HepG2 (cell line): ENCODE results near the gene ORMDL3. TPM values are rescaled to one million over a fixed set of nuclear protein-coding genes. Genes with fewer than 3 reads are reported as not detected.

Experiments used
- ARNTL ChIP-seq: sonication (generic); formaldehyde crosslinking; IDR thresholded peaks from 2 replicates; pipeline ENCODE4 v1.4.0; 2020; ENCODE audit warnings: mild to moderate bottlenecking, missing genetic modification reagents
- ATRX ChIP-seq: sonication (generic); formaldehyde crosslinking; IDR thresholded peaks from 2 replicates; pipeline ENCODE4 v1.4.0; 2020; ENCODE audit warnings: missing genetic modification reagents, borderline replicate concordance
- BORCS8-MEF2B ChIP-seq: sonication (generic); formaldehyde crosslinking; IDR thresholded peaks from 2 replicates; pipeline ENCODE4 v1.8.0; 2022; ENCODE audit warnings: mild to moderate bottlenecking, missing genetic modification reagents
- FOSL2 ChIP-seq: sonication (generic); formaldehyde crosslinking; IDR thresholded peaks from 2 replicates; pipeline ENCODE4 v1.4.0; 2020; ENCODE audit warnings: missing genetic modification reagents
- FOXA1 ChIP-seq, 2 experiments: fragments of 450-650 bp in 1 of 2; sonication (generic) in 1 of 2; formaldehyde crosslinking in 1 of 2; IDR thresholded peaks; 2 replicates each; pipeline versions ENCODE4 v1.4.0 to v1.6.1; 2016 to 2020; ENCODE audit warnings: missing genetic modification reagents in 1 of 2
- IRF2 ChIP-seq: IDR thresholded peaks from 2 replicates; pipeline ENCODE4 v1.6.1; 2018; ENCODE audit warnings: missing genetic modification reagents, missing compliant biosample characterization
- KDM6A ChIP-seq: IDR thresholded peaks from 2 replicates; pipeline ENCODE4 v1.6.1; 2016; ENCODE audit warnings: low read depth
- MZF1 ChIP-seq: sonication (generic); formaldehyde crosslinking; IDR thresholded peaks from 2 replicates; pipeline ENCODE4 v1.8.1; 2023; ENCODE audit warnings: mild to moderate bottlenecking, missing genetic modification reagents, borderline replicate concordance
- NCOR1 ChIP-seq: fragments of 200-600 bp; sonication (generic); IDR thresholded peaks from 2 replicates; pipeline ENCODE4 v1.7.0; 2017; ENCODE audit warnings: antibody characterized with exemption, low read length, borderline replicate concordance
- NFRKB ChIP-seq: fragments of 450-650 bp; IDR thresholded peaks from 2 replicates; pipeline ENCODE4 v1.6.1; 2017
- PAX8 ChIP-seq: sonication (generic); formaldehyde crosslinking; IDR thresholded peaks from 2 replicates; pipeline ENCODE4 v1.8.0; 2022; ENCODE audit warnings: mild to moderate bottlenecking, missing genetic modification reagents, borderline replicate concordance
- SRF ChIP-seq: IDR thresholded peaks from 2 replicates; pipeline ENCODE4 v1.6.1; 2011; ENCODE audit warnings: mild to moderate bottlenecking, low read depth, low read length, moderate library complexity
- THRA ChIP-seq: sonication (generic); formaldehyde crosslinking; IDR thresholded peaks from 2 replicates; pipeline ENCODE4 v1.4.0; 2020; ENCODE audit warnings: missing genetic modification reagents, borderline replicate concordance
- ZFP1 ChIP-seq: IDR thresholded peaks from 2 replicates; pipeline ENCODE4 v1.6.1; 2016
- ZMYM3 ChIP-seq: sonication (generic); formaldehyde crosslinking; IDR thresholded peaks from 2 replicates; pipeline ENCODE4 v1.5.1; 2020; ENCODE audit warnings: mild to moderate bottlenecking, missing genetic modification reagents
- ZNF121 ChIP-seq: sonication (generic); formaldehyde crosslinking; IDR thresholded peaks from 2 replicates; pipeline ENCODE4 v1.5.0; 2020; ENCODE audit warnings: mild to moderate bottlenecking, missing genetic modification reagents
- ZNF160 ChIP-seq: sonication (generic); formaldehyde crosslinking; IDR thresholded peaks from 2 replicates; pipeline ENCODE4 v1.8.0; 2022; ENCODE audit warnings: mild to moderate bottlenecking, inconsistent platforms, missing genetic modification reagents
- ZNF224 ChIP-seq: sonication (generic); formaldehyde crosslinking; IDR thresholded peaks from 2 replicates; pipeline ENCODE4 v1.5.0; 2020; ENCODE audit warnings: mild to moderate bottlenecking, missing genetic modification reagents
- ZNF335 ChIP-seq: sonication (generic); formaldehyde crosslinking; IDR thresholded peaks from 2 replicates; pipeline ENCODE4 v1.4.0; 2020; ENCODE audit warnings: missing genetic modification reagents
- ZNF709 ChIP-seq: sonication (generic); formaldehyde crosslinking; IDR thresholded peaks from 2 replicates; pipeline ENCODE4 v1.5.0; 2020; ENCODE audit warnings: mild to moderate bottlenecking, missing genetic modification reagents
- ZNF850 ChIP-seq: sonication (generic); formaldehyde crosslinking; conservative IDR thresholded peaks from 2 replicates; pipeline ENCODE4 v1.9.0; 2021; ENCODE audit warnings: mild to moderate bottlenecking, missing genetic modification reagents
- polyA plus RNA-seq, 8 experiments: library from polyadenylated mRNA; depleted of rRNA in 3 of 8; stranded (reverse) in 7 of 8; unstranded in 1 of 8; fragments of >200 nt; fragmentation: Illumina TruSeq in 4 of 8; extraction: Trizol in 4 of 8; gene quantifications; 2 replicates each; pipeline versions ENCODE4 v1.2.1 to v1.2.3, GENCODE V29; 2011 to 2016; ENCODE audit warnings: low read depth in 4 of 8, missing spikeins in 1 of 8, mixed read lengths in 1 of 8; ENCODE audit not compliant: insufficient read depth in 1 of 8
- total RNA-seq, 5 experiments: library from RNA; depleted of rRNA; stranded (reverse); fragments of >200 nt; fragmentation: Illumina TruSeq; extraction: Trizol; gene quantifications; 2 replicates each; pipeline ENCODE4 v1.2.3, GENCODE V29; 2016; ENCODE audit warnings: low read depth in 1 of 5
- TF ChIP-seq, protein P1 (sequence below): sonication (generic); formaldehyde crosslinking; conservative IDR thresholded peaks from 2 replicates; pipeline ENCODE4 v1.8.0; 2022; ENCODE audit warnings: missing genetic modification reagents
- TF ChIP-seq, protein P2 (sequence below): sonication (generic); formaldehyde crosslinking; IDR thresholded peaks from 2 replicates; pipeline ENCODE4 v1.8.0; 2022; ENCODE audit warnings: missing genetic modification reagents, low read depth, mild to moderate bottlenecking, borderline replicate concordance
- TF ChIP-seq, protein P3 (sequence below): sonication (generic); formaldehyde crosslinking; IDR thresholded peaks from 2 replicates; pipeline ENCODE4 v1.4.0; 2020; ENCODE audit warnings: missing genetic modification reagents, borderline replicate concordance

ORMDL3 gene
- total and polyA plus RNA-seq, 2 of the 13 experiments (the other 11 are each of a cell fraction or from before 2014, with no cell fraction given): 181 to 384 TPM

GRCh38 chr17:39929646-39930407, 2.4 kb upstream of the ORMDL3 start (continued):
- TF ChIP-seq ZNF224 (CRISPR knock-in tag) (no peak), FOSL2 (CRISPR knock-in tag) (peak; percentile 69), SRF (no peak), ZNF335 (no peak), FOXA1 (IDR thresholded peaks at IDR 0.05) (no peak), FOXA1 (CRISPR knock-in tag; IDR thresholded peaks at IDR 0.05) (no peak), ZFP1 (no peak), ZNF850 (no peak), ZNF121 (CRISPR knock-in tag) (peak; percentile 59; the same call in 1 of the 2 replicates), PAX8 (CRISPR knock-in tag) (no peak), BORCS8-MEF2B (CRISPR knock-in tag) (no peak), KDM6A (CRISPR knock-in tag) (no peak), THRA (no peak), NCOR1 (no peak), ATRX (CRISPR knock-in tag) (no peak), MZF1 (no peak), NFRKB (no peak), ZNF160 (CRISPR knock-in tag) (no peak), IRF2 (CRISPR knock-in tag) (no peak), ZNF709 (CRISPR knock-in tag) (no peak), ARNTL (no peak), ZMYM3 (CRISPR knock-in tag) (peak; percentile 35; the same call in 1 of the 2 replicates)
- TF ChIP-seq, protein P1, sequence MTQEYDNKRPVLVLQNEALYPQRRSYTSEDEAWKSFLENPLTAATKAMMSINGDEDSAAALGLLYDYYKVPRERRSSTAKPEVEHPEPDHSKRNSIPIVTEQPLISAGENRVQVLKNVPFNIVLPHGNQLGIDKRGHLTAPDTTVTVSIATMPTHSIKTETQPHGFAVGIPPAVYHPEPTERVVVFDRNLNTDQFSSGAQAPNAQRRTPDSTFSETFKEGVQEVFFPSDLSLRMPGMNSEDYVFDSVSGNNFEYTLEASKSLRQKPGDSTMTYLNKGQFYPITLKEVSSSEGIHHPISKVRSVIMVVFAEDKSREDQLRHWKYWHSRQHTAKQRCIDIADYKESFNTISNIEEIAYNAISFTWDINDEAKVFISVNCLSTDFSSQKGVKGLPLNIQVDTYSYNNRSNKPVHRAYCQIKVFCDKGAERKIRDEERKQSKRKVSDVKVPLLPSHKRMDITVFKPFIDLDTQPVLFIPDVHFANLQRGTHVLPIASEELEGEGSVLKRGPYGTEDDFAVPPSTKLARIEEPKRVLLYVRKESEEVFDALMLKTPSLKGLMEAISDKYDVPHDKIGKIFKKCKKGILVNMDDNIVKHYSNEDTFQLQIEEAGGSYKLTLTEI (CRISPR knock-in tag): no peak
- TF ChIP-seq, protein P2, sequence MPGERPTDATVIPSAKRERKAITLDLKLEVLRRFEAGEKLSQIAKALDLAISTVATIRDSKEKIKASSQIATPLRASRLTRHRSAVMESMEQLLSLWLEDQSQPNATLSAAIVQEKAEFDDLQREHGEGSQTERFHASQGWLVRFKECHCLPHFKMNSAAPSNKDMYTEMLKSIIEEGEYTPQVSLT: no peak
- TF ChIP-seq, protein P3, sequence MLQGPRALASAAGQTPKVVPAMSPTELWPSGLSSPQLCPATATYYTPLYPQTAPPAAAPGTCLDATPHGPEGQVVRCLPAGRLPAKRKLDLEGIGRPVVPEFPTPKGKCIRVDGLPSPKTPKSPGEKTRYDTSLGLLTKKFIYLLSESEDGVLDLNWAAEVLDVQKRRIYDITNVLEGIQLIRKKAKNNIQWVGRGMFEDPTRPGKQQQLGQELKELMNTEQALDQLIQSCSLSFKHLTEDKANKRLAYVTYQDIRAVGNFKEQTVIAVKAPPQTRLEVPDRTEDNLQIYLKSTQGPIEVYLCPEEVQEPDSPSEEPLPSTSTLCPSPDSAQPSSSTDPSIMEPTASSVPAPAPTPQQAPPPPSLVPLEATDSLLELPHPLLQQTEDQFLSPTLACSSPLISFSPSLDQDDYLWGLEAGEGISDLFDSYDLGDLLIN (CRISPR knock-in tag): no peak
